Activated gamma-delta T cell treated with Interleukin-2 at 50 U/mL for 16 hours (primary cell): ENCODE measurements around the gene ARL15.

ENCODE experiments used
- DNase-seq: peaks from one replicate; pipeline ENCODE4 v3.0.0-alpha.2; 2020

Gene ARL15

GRCh38 chr5:54242297-54242696 is 68.1 kb downstream of the ARL15 start:
- no peak for DNase-seq

GRCh38 chr5:54234304-54234933 is 76.0 kb downstream of the ARL15 start:
- DNase-seq, result no peak

- no peak for DNase-seq
These were observed 79.3 kb downstream of the ARL15 start for GRCh38 chr5:54230936-54231685.

- peak; percentile 70 for DNase-seq
These were observed 81.2 kb downstream of the ARL15 start for GRCh38 chr5:54229041-54229780.

DNA sequence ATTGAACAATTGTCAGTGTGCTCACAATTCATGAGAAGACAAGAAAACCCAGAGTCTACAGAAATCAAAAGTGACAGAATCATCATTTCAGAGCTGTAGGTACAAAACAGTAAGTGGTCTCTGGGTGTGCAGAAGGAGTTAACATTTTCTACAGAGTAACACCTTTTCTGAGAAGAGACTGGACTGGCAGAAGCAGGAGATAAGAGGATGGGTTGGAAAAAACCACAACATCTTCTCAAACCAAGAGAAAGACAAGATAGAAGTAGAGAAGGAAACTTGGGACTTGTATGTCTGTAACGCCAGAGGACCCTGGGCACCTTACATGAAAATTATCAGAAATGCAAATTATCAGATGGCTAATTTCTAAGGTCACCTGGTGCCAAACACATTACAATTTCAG is 82.6 kb downstream of the ARL15 start:
- DNase-seq, result no peak

DNA sequence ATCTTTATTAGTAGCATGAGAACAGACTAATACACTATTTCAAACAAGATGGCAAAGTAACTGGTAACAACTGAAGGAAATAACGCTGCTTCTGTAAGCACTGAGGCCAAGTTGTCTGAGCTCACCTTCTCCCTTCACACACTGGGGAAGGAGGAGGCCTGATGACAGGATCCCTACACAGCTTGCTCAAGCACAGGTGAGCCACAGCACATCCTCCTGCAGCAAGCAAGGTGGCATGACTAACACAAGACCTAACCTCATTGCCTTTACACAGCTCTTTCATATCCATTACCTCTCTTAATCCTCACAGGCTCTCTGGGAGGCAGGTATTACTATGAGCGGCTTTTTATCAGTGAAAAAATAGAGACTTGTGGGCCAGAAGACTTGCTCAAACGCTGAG is 83.3 kb downstream of the ARL15 start:
- no peak for DNase-seq

DNA sequence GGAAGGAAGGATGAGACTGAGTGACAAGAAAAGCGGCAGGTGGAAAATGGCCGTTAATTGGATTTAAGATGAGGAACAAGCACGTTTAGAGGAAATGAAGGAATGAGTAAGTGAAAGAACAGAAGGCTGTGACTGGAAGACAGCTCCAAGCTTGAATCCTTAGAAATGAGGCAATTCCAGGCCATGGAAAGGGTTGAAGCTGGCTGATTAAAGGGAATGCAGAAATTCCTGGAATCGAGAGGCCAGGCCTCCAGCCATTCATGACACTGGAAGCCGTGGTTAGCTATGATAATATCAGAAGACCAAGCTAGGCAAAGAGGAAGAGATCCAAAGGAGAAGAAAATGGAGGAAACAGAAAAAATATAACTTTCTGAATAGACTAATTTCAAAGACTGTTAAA is 84.2 kb downstream of the ARL15 start:
- DNase-seq, result no peak

DNA sequence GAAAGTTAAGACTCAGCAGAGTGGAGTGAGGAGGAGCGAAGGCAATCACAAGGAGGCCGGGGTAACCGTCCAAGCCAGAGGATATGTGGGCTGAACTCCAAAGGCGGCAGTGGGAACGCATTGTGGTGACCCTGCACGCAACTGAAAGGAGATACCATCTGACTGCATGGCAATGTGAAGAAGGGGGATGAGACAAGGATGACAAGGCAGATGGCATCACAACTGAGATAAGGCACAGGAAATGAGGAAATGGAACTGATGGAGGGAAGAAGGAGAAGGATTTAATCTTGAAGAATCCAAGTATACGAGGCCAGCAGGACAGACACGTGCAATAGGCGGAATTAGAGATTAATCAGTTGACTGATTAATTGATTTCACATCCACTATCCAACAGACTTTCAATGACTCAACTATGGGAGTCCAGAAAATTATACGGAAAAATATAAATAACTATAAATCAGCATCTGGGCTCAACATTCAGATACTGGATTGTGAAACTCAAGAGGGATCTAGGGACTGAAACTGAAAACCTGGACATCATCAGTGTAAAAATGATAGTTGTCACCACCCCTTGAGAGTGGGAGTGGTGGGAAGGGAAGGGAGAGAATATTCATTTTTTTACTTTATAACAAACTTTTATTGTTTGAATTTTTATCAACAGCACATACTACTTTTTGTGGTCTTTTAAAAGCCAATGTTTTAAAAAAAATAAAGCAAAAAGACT is 86.1 kb downstream of the ARL15 start:
- no peak for DNase-seq

DNA sequence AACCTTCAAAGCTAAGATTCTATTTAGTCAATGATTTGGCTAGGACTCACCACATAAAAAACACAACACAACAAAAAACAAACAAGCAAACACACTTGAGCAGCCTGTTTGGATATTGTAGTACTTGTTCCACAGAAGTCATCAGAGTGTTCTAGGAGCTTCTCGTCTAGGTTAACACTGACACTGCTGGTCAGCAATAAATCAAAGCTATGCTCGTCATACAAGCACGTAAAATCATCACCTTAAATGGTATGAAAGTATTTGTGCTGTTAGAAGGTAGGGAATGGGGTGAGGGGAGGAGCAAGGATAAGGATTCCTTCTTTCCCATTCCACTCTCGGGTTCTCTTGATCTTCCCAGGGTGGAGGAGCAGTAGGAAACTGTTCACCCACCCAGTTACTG is 88.0 kb downstream of the ARL15 start:
- DNase-seq, result no peak

DNA sequence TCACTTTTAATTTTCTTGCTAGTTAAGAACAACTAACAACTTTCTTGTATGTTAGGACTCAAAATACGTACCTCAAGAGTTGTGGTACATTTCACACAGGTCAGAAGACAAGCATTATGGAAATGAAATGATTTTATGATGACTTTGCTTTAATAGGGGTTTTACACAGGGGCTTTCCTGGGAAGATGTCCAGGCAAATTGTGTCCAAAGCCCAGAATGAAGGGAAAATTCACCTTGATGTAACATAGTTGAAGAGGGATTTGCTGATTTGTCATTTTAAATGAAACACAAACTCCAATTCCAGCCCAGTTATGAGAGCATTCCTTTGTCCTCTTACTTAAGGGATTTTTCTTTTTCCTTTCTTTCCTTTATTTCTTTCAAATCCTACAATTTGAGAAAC is 89.2 kb downstream of the ARL15 start:
- DNase-seq, result no peak

- DNase-seq, result no peak
These were observed 89.9 kb downstream of the ARL15 start for GRCh38 chr5:54220230-54221040.

- DNase-seq, result no peak
These were observed 92.4 kb downstream of the ARL15 start for GRCh38 chr5:54217826-54218503.

GRCh38 chr5:54215233-54215736 is 95.1 kb downstream of the ARL15 start:
- no peak for DNase-seq

GRCh38 chr5:54214722-54215121 is 95.7 kb downstream of the ARL15 start:
- DNase-seq, result no peak

GRCh38 chr5:54212331-54212730 is 98.0 kb downstream of the ARL15 start:
- DNase-seq, result no peak

DNA sequence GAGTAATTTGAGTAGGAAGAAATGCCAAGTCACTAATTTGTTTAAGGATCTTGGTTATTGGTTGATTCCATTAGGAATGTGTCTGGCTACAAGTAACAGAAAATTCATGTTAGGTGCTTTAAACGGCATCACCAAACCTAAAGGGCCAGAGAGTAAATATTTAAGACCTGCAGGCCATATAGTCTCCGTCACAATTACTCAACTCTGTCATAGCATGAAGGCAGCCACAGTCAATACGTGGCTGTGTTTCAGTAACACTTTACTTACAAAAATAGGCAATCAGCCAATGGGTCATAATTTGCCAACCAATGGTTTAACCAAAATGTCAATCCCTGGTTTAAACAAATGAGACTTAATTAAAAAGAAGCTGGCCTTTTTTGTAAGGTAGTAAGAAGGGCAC is 98.5 kb downstream of the ARL15 start:
- DNase-seq, result no peak

DNA sequence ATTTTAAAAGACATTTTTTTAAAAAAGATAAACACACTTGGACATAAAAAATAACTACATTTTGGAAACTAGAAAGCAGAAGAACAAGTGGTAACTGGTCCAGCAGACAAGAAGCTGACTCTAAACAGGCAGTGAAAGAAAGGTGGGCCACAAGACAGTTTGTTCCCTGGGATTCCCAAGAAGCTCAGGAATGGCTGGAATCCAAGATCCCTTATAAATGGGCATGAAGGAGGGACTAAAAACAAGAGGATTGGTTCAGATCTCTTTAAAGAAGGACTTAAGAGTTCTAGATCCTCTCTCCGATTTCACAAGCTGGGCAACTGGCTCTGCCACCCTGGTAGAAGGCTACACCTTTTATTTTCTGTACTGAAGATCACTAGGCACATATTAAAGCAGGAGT is 102.8 kb downstream of the ARL15 start:
- no peak for DNase-seq

DNA sequence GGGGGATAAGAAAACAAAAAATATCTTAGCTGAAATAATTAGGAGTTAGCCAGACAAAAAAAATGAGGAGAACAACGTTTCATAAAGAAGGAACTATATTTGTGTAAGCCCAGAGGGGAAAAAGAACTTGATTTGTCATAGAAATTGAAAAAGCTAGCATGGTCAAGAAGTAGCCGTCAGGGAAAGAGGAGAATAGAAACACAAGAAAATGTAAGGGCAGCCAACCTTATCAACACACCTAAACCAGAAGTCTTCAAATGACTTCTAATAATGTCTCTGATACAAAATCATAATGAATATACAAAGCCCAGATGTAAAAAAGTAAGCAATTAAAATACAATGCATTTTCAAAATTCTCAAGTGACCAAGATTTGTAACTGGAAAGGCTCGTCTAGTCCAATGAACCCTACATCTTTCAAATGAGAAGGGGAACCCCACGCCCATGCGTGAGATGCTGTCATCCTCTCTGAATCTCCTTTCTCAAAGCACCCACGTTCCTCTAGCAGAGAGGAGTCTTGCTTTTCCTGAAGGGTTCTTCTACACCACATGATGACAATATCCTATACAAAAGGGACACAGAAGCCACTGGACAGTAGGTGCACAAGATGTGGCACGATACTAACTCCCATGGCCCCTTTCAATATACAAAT is 103.7 kb downstream of the ARL15 start:
- no peak for DNase-seq

DNA sequence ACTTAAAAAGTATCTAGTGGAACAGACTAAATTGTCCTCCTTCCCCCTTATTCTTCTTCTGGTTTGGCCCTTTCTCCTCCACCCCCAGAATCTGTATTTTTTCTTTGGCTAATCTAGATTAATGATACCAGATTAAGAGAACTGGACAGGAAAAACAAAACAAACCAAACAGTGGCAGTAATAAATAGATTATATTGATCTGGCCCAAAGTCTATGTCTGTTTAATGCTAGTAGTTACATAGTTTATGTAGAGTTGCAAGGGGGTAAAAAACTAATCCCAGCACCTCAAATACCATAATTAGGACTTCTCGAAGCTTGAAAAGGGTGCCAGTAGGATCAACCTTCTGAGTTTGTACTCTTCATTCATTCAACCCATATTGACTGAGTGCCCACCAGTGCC is 104.5 kb downstream of the ARL15 start:
- DNase-seq, result no peak

GRCh38 chr5:54205453-54205852 is 104.9 kb downstream of the ARL15 start:
- DNase-seq, result no peak

DNA sequence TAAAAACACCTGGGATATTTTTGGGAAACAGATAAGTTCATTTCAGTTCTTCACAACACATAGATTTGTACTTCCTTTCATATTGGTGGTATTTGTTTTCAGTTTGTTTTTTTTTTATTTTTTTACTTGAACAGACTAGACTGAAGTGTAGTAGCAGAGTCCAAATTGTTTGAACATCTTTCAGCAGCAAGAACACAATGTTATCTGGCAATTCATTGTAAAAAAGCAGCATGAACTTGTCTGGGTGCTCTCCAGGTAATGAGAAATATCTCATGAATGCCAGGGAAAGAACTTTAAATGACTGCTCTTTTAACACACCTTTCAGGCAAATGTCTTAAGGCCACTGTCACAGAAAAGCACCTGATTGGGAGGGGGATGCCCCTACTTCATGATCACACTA is 113.4 kb downstream of the ARL15 start:
- no peak for DNase-seq
